ENCODE data around the gene ZNF628.

Gene ZNF628

DNA sequence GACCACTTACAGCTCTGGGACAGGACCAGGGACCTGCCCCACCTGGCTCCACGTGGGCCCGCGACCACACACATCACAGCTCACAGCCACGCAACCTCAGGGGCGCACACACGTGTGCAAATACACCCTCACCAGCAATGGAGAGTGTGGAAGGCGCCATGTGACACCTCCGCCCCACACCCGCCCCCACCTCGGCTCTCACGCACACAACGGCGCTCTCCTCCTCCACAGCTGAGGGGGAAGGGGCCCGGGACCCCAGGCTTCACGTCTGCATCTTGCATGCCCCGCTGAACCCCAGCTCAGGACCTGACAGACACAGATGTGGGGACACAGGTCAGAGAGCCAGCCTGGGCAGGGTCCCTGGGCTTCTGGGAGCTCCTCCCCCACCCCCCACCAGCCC, 26.9 kb upstream of the ZNF628 start:
- Histone ChIP-seq H3K9me3 (ENCODE audit: control insufficient read depth, insufficient read depth, low read depth, low read length) (no peaks in the 10 kb centered on the region), H3K4me3 (ENCODE audit: low read depth, low read length) (no peak overlapping the region), H3K4me1 (ENCODE audit: control insufficient read depth, insufficient read depth, low read length) (no peaks in the 10 kb centered on the region), H3K36me3 (ENCODE audit: control insufficient read depth in 2 of 2, insufficient read depth in 1 of 2, low read length in 2 of 2) (no peaks in the 10 kb centered on the region), H3K27ac (ENCODE audit: extremely low read depth, low read depth, low read length) (no peak overlapping the region)
- POLR2A ChIA-PET, result interaction anchor here (1.2 to 1.3 kb wide), 2 partner anchors 27 to 60 kb away, joined by 3 to 4 read pairs; partner anchors contain the start of gene ZNF628
- CTCF ChIA-PET, result interaction anchor here (1.0 to 1.1 kb wide), 2 partner anchors 18 to 308 kb away, joined by 4 read pairs; no protein-coding TSS in a partner anchor
- TF ChIP-seq OSR2 (tag by site-specific recombination; IDR thresholded peaks at IDR 0.05), result no peak
- no peak for TF ChIP-seq KLF10 (tag by site-specific recombination; IDR thresholded peaks at IDR 0.05)
- TF ChIP-seq ZNF292 (tag by site-specific recombination; IDR thresholded peaks at IDR 0.05; ENCODE audit: borderline replicate concordance, low read depth), result no peak
- no peak for TF ChIP-seq ZNF266 (tag by site-specific recombination; IDR thresholded peaks at IDR 0.05; ENCODE audit: low read depth)
- no peak for TF ChIP-seq ZXDB (tag by site-specific recombination; IDR thresholded peaks at IDR 0.05)
- TF ChIP-seq GLIS2 (tag by site-specific recombination; IDR thresholded peaks at IDR 0.05), result 0 out of 2 replicates have a peak, but pooled peaks have one; percentile 20
- no peak for TF ChIP-seq FEZF1 (tag by site-specific recombination; IDR thresholded peaks at IDR 0.05)
- TF ChIP-seq ZNF184 (tag by site-specific recombination; IDR thresholded peaks at IDR 0.05), result no peak
- no peak for TF ChIP-seq ZBTB49 (tag by site-specific recombination; IDR thresholded peaks at IDR 0.05; ENCODE audit: low read depth)
- no peak for TF ChIP-seq SETDB1 (IDR thresholded peaks at IDR 0.05; ENCODE audit: insufficient read length, low read length)
- TF ChIP-seq ZFP69B (tag by site-specific recombination; IDR thresholded peaks at IDR 0.05), result 0 out of 2 replicates have a peak, but pooled peaks have one; percentile 27
- no peak for TF ChIP-seq ZNF26 (tag by site-specific recombination; IDR thresholded peaks at IDR 0.05)
- peak; percentile 80 for TF ChIP-seq ZFHX2 (tag by site-specific recombination; conservative IDR thresholded peaks at IDR 0.05)
- peak; percentile 18; the same call in 1 of the 2 replicates for TF ChIP-seq ZBTB10 (tag by site-specific recombination; IDR thresholded peaks at IDR 0.05)
- no peak for TF ChIP-seq ZNF704 (tag by site-specific recombination; IDR thresholded peaks at IDR 0.05)
- TF ChIP-seq EGR2 (tag by site-specific recombination; IDR thresholded peaks at IDR 0.05; ENCODE audit: low read depth), result peak; percentile 62; the same call in 1 of the 2 replicates
- no peak for TF ChIP-seq PRDM6 (tag by site-specific recombination; IDR thresholded peaks at IDR 0.05)
- TF ChIP-seq ZNF76 (tag by site-specific recombination; IDR thresholded peaks at IDR 0.05; ENCODE audit: borderline replicate concordance, low read depth), result no peak
- TF ChIP-seq ZNF514 (tag by site-specific recombination; IDR thresholded peaks at IDR 0.05), result no peak
- TF ChIP-seq PRDM1 (tag by site-specific recombination; IDR thresholded peaks at IDR 0.05), result no peak
- no peak for TF ChIP-seq ZNF274 (IDR thresholded peaks at IDR 0.05; ENCODE audit: low read length)
- no peak for TF ChIP-seq ZNF274 (tag by site-specific recombination; IDR thresholded peaks at IDR 0.05; ENCODE audit: borderline replicate concordance)
- no peak for TF ChIP-seq ZNF580 (tag by site-specific recombination; IDR thresholded peaks at IDR 0.05)

Measured in HEK293 (cell line).